K562 (cell line): ENCODE measurements around the gene STX19. TPM values are rescaled to one million over a fixed set of nuclear protein-coding genes. Genes with fewer than 3 reads are reported as not detected.

Experiments used
- ATAC-seq: fragments of 200-7000 bp; cut with Tn5 transposase; 3 replicates; pipeline ENCODE4 v1.9.1; 2020; ENCODE audit warnings: moderate library complexity
- BruUV-seq: library from RNA; stranded (reverse); fragments of 400-500 nt; replicated peaks from 2 replicates; lab custom pipeline; 2021; lab: Mats Ljungman, UMichigan
- CTCF ChIA-PET: fragments of 300-600 bp; formaldehyde crosslinking; extraction: SDS; loops from one replicate; lab custom pipeline; 2021; ENCODE audit warnings: low intra/inter-chr PET ratio; lab: Yijun Ruan, JAX
- POLR2A ChIA-PET: fragments of 300-600, 350-650 bp; sonication (Branson Sonifier 250); formaldehyde crosslinking; extraction: SDS; loops from one replicate; lab custom pipeline; 2021; ENCODE audit warnings: antibody characterized with exemption, inconsistent platforms; lab: Yijun Ruan, JAX
- DNase-seq, 4 experiments: peaks; one replicate each; pipeline versions ENCODE4 v3.0.0 to v3.0.0-alpha.2; 2011 to 2018; ENCODE audit warnings: low spot score in 3 of 4, mixed read lengths in 3 of 4; ENCODE audit errors: extremely low read depth in 1 of 4
- FAIRE-seq: peaks from 2 replicates; lab custom pipeline; 2011; peaks lifted over from hg19 to GRCh38; lab: Jason Lieb, UNC
- H2AFZ ChIP-seq: 2 replicates; pipeline ENCODE4 v1.6.0; 2011; ENCODE audit warnings: low read depth, low read length, control low read depth, inconsistent platforms
- H3K27ac ChIP-seq: fragments of 200-600 bp; 3 replicates; pipeline ENCODE4 v1.8.0; 2011; ENCODE audit warnings: low read depth, mild to moderate bottlenecking, control low read depth, inconsistent platforms, low read length, moderate library complexity, mixed read lengths; ENCODE audit errors: extremely low read depth
- H3K27me3 ChIP-seq, 2 experiments: fragments of 300-600 bp in 1 of 2; 2 replicates in 1 of 2; 3 replicates in 1 of 2; pipeline versions ENCODE4 v1.6.0 to v1.8.0; 2011; ENCODE audit warnings: inconsistent platforms in 2 of 2, low read length in 2 of 2, mild to moderate bottlenecking in 1 of 2, mixed read lengths in 1 of 2, moderate library complexity in 1 of 2; ENCODE audit not compliant: control insufficient read depth in 2 of 2, insufficient read depth in 2 of 2
- H3K36me3 ChIP-seq: fragments of 300-600 bp; 3 replicates; pipeline ENCODE4 v1.8.0; 2011; ENCODE audit warnings: mild to moderate bottlenecking, low read length, inconsistent platforms; ENCODE audit not compliant: control insufficient read depth, insufficient read depth
- H3K4me1 ChIP-seq, 2 experiments: fragments of 200-600 bp in 1 of 2; replicated peaks in 1 of 2; 2 replicates in 1 of 2; 3 replicates in 1 of 2; pipeline versions ENCODE4 v1.5.1 to v1.8.0; 2011; ENCODE audit warnings: inconsistent platforms in 2 of 2, low read length in 2 of 2, mild to moderate bottlenecking in 1 of 2, mixed read lengths in 1 of 2, moderate library complexity in 1 of 2; ENCODE audit not compliant: control insufficient read depth in 2 of 2, insufficient read depth in 2 of 2
- H3K4me2 ChIP-seq: 2 replicates; pipeline ENCODE4 v1.6.1; 2011; ENCODE audit warnings: low read length, control low read depth, inconsistent platforms, mixed read lengths; ENCODE audit not compliant: insufficient read depth
- H3K4me3 ChIP-seq: fragments of 200-600 bp; sonication (generic), shearing (Covaris generic); 2 replicates; pipeline ENCODE4 v1.5.1; 2016; ENCODE audit warnings: control low read depth, inconsistent platforms
- H3K79me2 ChIP-seq: fragments of 200-600 bp; 3 replicates; pipeline ENCODE4 v1.8.0; 2011; ENCODE audit warnings: low read length, inconsistent platforms; ENCODE audit not compliant: control insufficient read depth, insufficient read depth
- H3K9ac ChIP-seq, 2 experiments: 2 replicates each; pipeline versions ENCODE4 v1.6.0 to v1.6.1; 2011; ENCODE audit warnings: low read depth in 2 of 2, low read length in 2 of 2, control low read depth in 1 of 2, inconsistent platforms in 1 of 2, mild to moderate bottlenecking in 1 of 2, mixed read lengths in 1 of 2; ENCODE audit not compliant: insufficient read depth in 1 of 2
- H3K9me1 ChIP-seq: one replicate; pipeline ENCODE4 v1.6.0; 2011; ENCODE audit warnings: inconsistent platforms, mild to moderate bottlenecking, low read length, moderate library complexity; ENCODE audit not compliant: control insufficient read depth, insufficient read depth
- H3K9me3 ChIP-seq: replicated peaks from 2 replicates; pipeline ENCODE4 v1.5.1; 2011; ENCODE audit warnings: low read depth, low read length, inconsistent platforms; ENCODE audit not compliant: control insufficient read depth, insufficient read depth
- H4K20me1 ChIP-seq: replicated peaks from 2 replicates; pipeline ENCODE4 v1.6.1; 2011; ENCODE audit warnings: low read length, inconsistent platforms, mixed read lengths; ENCODE audit not compliant: control insufficient read depth, insufficient read depth
- ATF6 ChIP-seq: sonication (generic); formaldehyde crosslinking; IDR thresholded peaks from 2 replicates; pipeline ENCODE4 v1.4.0; 2020; ENCODE audit warnings: mild to moderate bottlenecking, missing genetic modification reagents
- BRD9 ChIP-seq: fragments of 450-650 bp; IDR thresholded peaks from 2 replicates; pipeline ENCODE4 v1.6.1; 2018; ENCODE audit warnings: low read depth; ENCODE audit not compliant: partially characterized antibody
- CC2D1A ChIP-seq: fragments of 450-650 bp; IDR thresholded peaks from 2 replicates; pipeline ENCODE4 v1.6.1; 2017; ENCODE audit warnings: mild to moderate bottlenecking
- COPS2 ChIP-seq: fragments of 450-650 bp; conservative IDR thresholded peaks from 2 replicates; pipeline ENCODE4 v1.6.1; 2016; ENCODE audit warnings: mild to moderate bottlenecking, moderate library complexity
- CTBP1 ChIP-seq: fragments of 450-650 bp; IDR thresholded peaks from 2 replicates; pipeline ENCODE4 v1.6.1; 2016; ENCODE audit warnings: borderline replicate concordance
- FOXK2 ChIP-seq, 2 experiments: fragments of 450-650 bp; IDR thresholded peaks in 1 of 2; conservative IDR thresholded peaks in 1 of 2; 2 replicates each; pipeline ENCODE4 v1.6.1; 2016; ENCODE audit warnings: low read depth in 2 of 2, mild to moderate bottlenecking in 1 of 2
- FOXP1 ChIP-seq: sonication (generic); formaldehyde crosslinking; IDR thresholded peaks from 2 replicates; pipeline ENCODE4 v1.8.0; 2022; ENCODE audit warnings: mild to moderate bottlenecking, missing genetic modification reagents
- GABPA ChIP-seq: fragments of 200-800 bp; sonication (Bioruptor generic); conservative IDR thresholded peaks from 2 replicates; pipeline ENCODE4 v1.6.1; 2016; ENCODE audit warnings: low read depth, missing genetic modification characterization, missing compliant biosample characterization
- HNRNPLL ChIP-seq: fragments of 200-400 bp; formaldehyde crosslinking; IDR thresholded peaks from 2 replicates; pipeline ENCODE4 v1.6.1; 2017; ENCODE audit warnings: low read length, low read depth, mild to moderate bottlenecking; ENCODE audit not compliant: poor library complexity, severe bottlenecking
- KAT7 ChIP-seq: sonication (generic); formaldehyde crosslinking; IDR thresholded peaks from 2 replicates; pipeline ENCODE4 v1.8.0; 2022; ENCODE audit warnings: missing genetic modification reagents, mild to moderate bottlenecking, borderline replicate concordance
- MYC ChIP-seq, 2 experiments: fragments of 250-450 bp in 1 of 2; sonication (Bioruptor Pico) in 1 of 2; IDR thresholded peaks; 2 replicates each; pipeline versions ENCODE4 v1.5.1 to v1.6.1; 2012 to 2021; ENCODE audit warnings: low read depth in 2 of 2, borderline replicate concordance in 1 of 2, improper control_type of control experiment in 1 of 2, low read length in 1 of 2, mild to moderate bottlenecking in 1 of 2, moderate library complexity in 1 of 2
- NCOR1 ChIP-seq: fragments of 450-650 bp; IDR thresholded peaks from 2 replicates; pipeline ENCODE4 v1.6.1; 2016; ENCODE audit warnings: mild to moderate bottlenecking, moderate library complexity
- NFIX ChIP-seq: fragments of 250-450 bp; sonication (Bioruptor Pico); IDR thresholded peaks from 2 replicates; pipeline ENCODE4 v1.4.0; 2020; ENCODE audit warnings: low read depth, mild to moderate bottlenecking, moderate library complexity
- POLR2A ChIP-seq: fragments of 450-650 bp; conservative IDR thresholded peaks from 2 replicates; pipeline ENCODE4 v1.6.1; 2016
- SAP30 ChIP-seq: fragments of 200-600 bp; sonication (generic); IDR thresholded peaks from 2 replicates; pipeline ENCODE4 v1.6.1; 2012; ENCODE audit warnings: borderline replicate concordance, low read depth, mild to moderate bottlenecking, moderate library complexity, low read length, control low read depth, inconsistent platforms; ENCODE audit not compliant: insufficient read depth, poor library complexity, severe bottlenecking
- SNIP1 ChIP-seq: fragments of 450-650 bp; IDR thresholded peaks from 2 replicates; pipeline ENCODE4 v1.7.1; 2017; ENCODE audit warnings: low read depth, mild to moderate bottlenecking
- ZNF41 ChIP-seq: fragments of 250-450 bp; sonication (Bioruptor Pico); conservative IDR thresholded peaks from 2 replicates; pipeline ENCODE4 v1.4.0; 2020; ENCODE audit warnings: mild to moderate bottlenecking
- ZNF586 ChIP-seq: fragments of 450-650 bp; formaldehyde crosslinking; conservative IDR thresholded peaks from 2 replicates; pipeline ENCODE4 v1.4.0; 2020; ENCODE audit warnings: mild to moderate bottlenecking, moderate library complexity
- in situ Hi-C: fragments of 300-500 bp; cut with MboI; formaldehyde crosslinking; loops from 4 replicates; pipeline ENCODE4 v1.15.0; 2018; ENCODE audit warnings: inconsistent platforms, mixed read lengths
- intact Hi-C: fragments of 100-400 bp; cut with micrococcal nuclease; formaldehyde crosslinking; loops from 2 replicates; pipeline ENCODE4 v1.14.2; 2022
- polyA plus RNA-seq, 8 experiments: library from polyadenylated mRNA; depleted of rRNA in 4 of 8; stranded (reverse) in 5 of 8; unstranded in 3 of 8; fragments of >200 nt; fragmentation: Nextera tagmentation in 2 of 8; fragmentation: Illumina TruSeq in 1 of 8; extraction: Ambion mirVana in 2 of 8; extraction: Trizol in 1 of 8; gene quantifications; 2 replicates each; pipeline versions ENCODE4 v1.2.1 to v1.2.3, GENCODE V29; 2011 to 2014; ENCODE audit warnings: inconsistent platforms in 1 of 8, missing spikeins in 1 of 8
- total RNA-seq, 7 experiments: library from RNA; depleted of rRNA in 6 of 7; stranded (reverse); fragments of >200 nt in 6 of 7; fragmentation: Illumina TruSeq in 2 of 7; extraction: Trizol in 2 of 7; gene quantifications; 2 replicates each; pipeline versions ENCODE4 v1.2.1 to v1.2.3, GENCODE V29; 2011 to 2021; ENCODE audit warnings: low replicate concordance in 1 of 7

The STX19 gene
- total and polyA plus RNA-seq, 9 of the 15 experiments (the other 6 are each of a cell fraction or from before 2014, with no cell fraction given), result 0.04 TPM; not detected in 8

GRCh38 chr3:94050546-94050945, 22.1 kb upstream of the STX19 start:
- intact Hi-C loops (no loop called here), in situ Hi-C loops (no loop called here)
- Histone ChIP-seq H3K36me3 (peaks cover 8% of the 10 kb centered on the region; the same call in 1 of the 3 replicates), H3K9me3 (no peaks in the 10 kb centered on the region), H3K4me1 (no peaks in the 10 kb centered on the region), H4K20me1 (no peaks in the 10 kb centered on the region), H2AFZ (no peak overlapping the region), H3K79me2 (no peaks in the 10 kb centered on the region), H3K27ac (no peak overlapping the region), H3K4me3 (no peak overlapping the region), H3K4me2 (no peak overlapping the region), H3K9me1 (no peaks in the 10 kb centered on the region), H3K27me3 (no peaks in the 10 kb centered on the region), H3K9ac (no peak overlapping the region)
- no peak for TF ChIP-seq MYC (IDR thresholded peaks at IDR 0.05; ENCODE audit: low read depth, low read length)
- TF ChIP-seq MYC (CRISPR knock-in tag; IDR thresholded peaks at IDR 0.05; ENCODE audit: borderline replicate concordance, low read depth), result no peak
- no peak for TF ChIP-seq COPS2
- no peak for TF ChIP-seq FOXP1
- TF ChIP-seq SNIP1, result no peak
- no peak for TF ChIP-seq HNRNPLL
- TF ChIP-seq POLR2A, result no peak
- TF ChIP-seq ZNF586 (CRISPR knock-in tag), result no peak
- TF ChIP-seq SAP30, result no peak
- no peak for TF ChIP-seq ZNF41
- TF ChIP-seq NFIX (CRISPR knock-in tag), result no peak
- no peak for TF ChIP-seq GABPA (tag)
- TF ChIP-seq CTBP1, result no peak
- TF ChIP-seq KAT7, result no peak
- no peak for TF ChIP-seq NCOR1
- TF ChIP-seq FOXK2 (conservative IDR thresholded peaks at IDR 0.05 in 1 of 2, IDR thresholded peaks at IDR 0.05 in 1 of 2; ENCODE audit: low read depth in 2 of 2), result no peak
- TF ChIP-seq CC2D1A, result no peak
- no peak for TF ChIP-seq ATF6 (CRISPR knock-in tag)
- no peak for TF ChIP-seq BRD9
- no TSS peak for BruUV-seq
- ATAC-seq (no peak), DNase-seq (no peak), FAIRE-seq (no peak)
- POLR2A ChIA-PET, result no interaction called here
- CTCF ChIA-PET, result no interaction called here
